Esophagus muscularis mucosa (tissue), 4 donors: Measurements from ENCODE around the gene NXF1. TPM values are rescaled to one million over a fixed set of nuclear protein-coding genes. Genes with fewer than 3 reads are reported as not detected.

Experiments used
- DNase-seq: peaks from one replicate; pipeline ENCODE4 v3.0.0-alpha.2; 2017; ENCODE audit errors: extremely low spot score
- H3K27ac ChIP-seq, 4 donors: fragments of 200-600 bp; sonication (generic); replicated peaks in 1 of 4; 1 replicate in 3 of 4; 2 replicates in 1 of 4; pipeline ENCODE4 v1.5.1; 2016 to 2019; ENCODE audit warnings: mild to moderate bottlenecking in 1 of 4
- H3K27me3 ChIP-seq, 4 donors: fragments of 200-600 bp; sonication (generic); one replicate each; pipeline versions ENCODE4 v1.5.1 to v1.6.0; 2016 to 2019
- H3K36me3 ChIP-seq, 4 donors: fragments of 200-600 bp; sonication (generic); one replicate each; pipeline ENCODE4 v1.5.1; 2016 to 2019
- H3K4me1 ChIP-seq, 4 donors: fragments of 200-600 bp; sonication (generic); one replicate each; pipeline ENCODE4 v1.5.1; 2016 to 2019
- H3K4me3 ChIP-seq, 4 donors: fragments of 200-600 bp; sonication (generic); 1 replicate in 2 of 4; 2 replicates in 2 of 4; pipeline ENCODE4 v1.5.1; 2016 to 2019; ENCODE audit warnings: mild to moderate bottlenecking in 4 of 4, moderate library complexity in 1 of 4
- H3K9me3 ChIP-seq, 4 donors: fragments of 200-600 bp; sonication (generic); 1 replicate in 3 of 4; 2 replicates in 1 of 4; pipeline ENCODE4 v1.5.1; 2016 to 2019
- CTCF ChIP-seq, 3 experiments: fragments of 200-600 bp in 2 of 3; fragments of 450-650 bp in 1 of 3; sonication (generic) in 2 of 3; IDR thresholded peaks; one replicate each; pipeline ENCODE4 v1.5.1; 2017 to 2019; ENCODE audit warnings: antibody characterized with exemption in 3 of 3, mild to moderate bottlenecking in 2 of 3, moderate library complexity in 1 of 3
- EP300 ChIP-seq: sonication (generic); formaldehyde crosslinking; IDR thresholded peaks from one replicate; pipeline ENCODE4 v1.6.1; 2017; ENCODE audit warnings: antibody characterized with exemption
- POLR2A ChIP-seq: fragments of 450-650 bp; IDR thresholded peaks from one replicate; pipeline ENCODE4 v1.6.1; 2017; ENCODE audit warnings: antibody characterized with exemption, moderate library complexity, mild to moderate bottlenecking, low read depth
- POLR2AphosphoS5 ChIP-seq, 2 donors: sonication (generic); formaldehyde crosslinking; IDR thresholded peaks; one replicate each; pipeline ENCODE4 v1.6.1; 2017; ENCODE audit warnings: antibody characterized with exemption in 2 of 2
- WGBS: methylation state at CpG from one replicate; pipeline ENCODE4 v1.1.5; 2018; 5-methylcytosine and 5-hydroxymethylcytosine counted together
- intact Hi-C: fragments of 100-400 bp; cut with DNase I; formaldehyde crosslinking; loops from one replicate; pipeline ENCODE4 v1.15.1; 2023
- total RNA-seq, 4 donors: library from RNA; depleted of rRNA; stranded (reverse); fragments of >200 nt; gene quantifications; one replicate each; pipeline versions ENCODE4 v1.1.0 to v1.2.1, GENCODE V29; 2016

NXF1 gene
- total RNA-seq, 4 donors from 2014 or later = 38.6 to 86.4 (median 48.4) TPM

GRCh38 chr11:62787005-62787759, 18.1 kb downstream of the NXF1 start, which contains the start of gene TMEM179B:
Gene TMEM179B, plus strand, starts transcription at chr11:62787402. Its CDS starts 30 bp downstream, at chr11:62787432.
- Histone ChIP-seq H3K9me3 (no peaks in the 10 kb centered on the region), H3K27me3 (no peaks in the 10 kb centered on the region), H3K36me3 (peaks cover 0 to 39% (median 32%) of the 10 kb centered on the region in 4 donors), H3K4me3 (peak within 1 kb of the TSS; percentile 71 to 100 (median 88)), H3K27ac (peak within 1 kb of the TSS; percentile 94 to 98 (median 98)), H3K4me1 (peaks cover 43 to 56% (median 52%) of the 10 kb centered on the region in 4 donors)
- intact Hi-C loops = no loop called here
- TF ChIP-seq POLR2AphosphoS5 (IDR thresholded peaks at IDR 0.05) (peak; percentile 99), CTCF (IDR thresholded peaks at IDR 0.05) (peak in 2 of 3 experiments; percentile 50 to 52), EP300 (no peak), POLR2A (peak; percentile 91)
- WGBS = 0% methylated on average over 25 of the region's 88 CpGs
- DNase-seq = peak; percentile 100

DNA sequence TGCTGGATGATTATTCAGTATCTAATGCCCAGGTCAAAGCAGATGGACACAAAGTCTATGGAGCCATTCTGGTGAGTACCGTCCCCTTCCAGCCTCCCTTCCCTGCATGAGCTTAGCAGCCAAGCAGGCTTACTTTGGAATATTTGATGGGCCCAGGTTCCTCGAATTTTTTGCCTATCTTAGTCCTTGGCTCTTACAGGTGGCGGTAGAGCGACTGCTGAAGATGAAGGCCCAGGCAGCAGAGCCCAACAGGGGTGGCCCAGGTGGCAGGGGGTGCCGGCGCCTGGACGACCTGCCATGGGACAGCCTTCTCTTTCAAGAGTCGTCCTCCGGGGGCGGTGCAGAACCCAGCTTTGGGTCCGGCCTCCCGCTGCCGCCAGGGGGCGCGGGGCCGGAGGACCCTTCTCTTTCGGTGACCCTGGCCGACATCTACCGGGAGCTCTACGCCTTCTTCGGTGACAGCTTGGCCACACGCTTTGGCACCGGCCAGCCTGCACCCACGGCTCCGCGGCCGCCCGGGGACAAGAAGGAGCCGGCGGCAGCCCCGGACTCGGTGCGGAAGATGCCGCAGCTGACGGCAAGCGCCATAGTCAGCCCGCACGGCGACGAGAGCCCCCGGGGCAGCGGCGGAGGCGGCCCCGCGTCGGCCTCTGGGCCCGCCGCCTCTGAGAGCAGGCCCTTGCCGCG, 18.8 kb downstream of the NXF1 start:
- intact Hi-C loops = loop anchor here (1.0 kb wide), 1 partner anchor 76 kb away; no protein-coding TSS in a partner anchor
- Histone ChIP-seq H3K4me3 (peak overlapping the region; percentile 71 to 100 (median 88)), H3K36me3 (peaks cover 0 to 46% (median 37%) of the 10 kb centered on the region in 4 donors), H3K27me3 (no peaks in the 10 kb centered on the region), H3K27ac (peak overlapping the region; percentile 94 to 98 (median 98)), H3K9me3 (no peaks in the 10 kb centered on the region), H3K4me1 (peaks cover 41 to 52% (median 48%) of the 10 kb centered on the region in 4 donors)
- WGBS = 3% methylated on average over 16 of the region's 51 CpGs
- TF ChIP-seq POLR2AphosphoS5 (IDR thresholded peaks at IDR 0.05) = peak in 1 of 2 donors; percentile 80
- no peak for TF ChIP-seq POLR2A
- peak; percentile 91 to 93 (median 92) for TF ChIP-seq CTCF (IDR thresholded peaks at IDR 0.05)
- peak; percentile 98 for DNase-seq

DNA sequence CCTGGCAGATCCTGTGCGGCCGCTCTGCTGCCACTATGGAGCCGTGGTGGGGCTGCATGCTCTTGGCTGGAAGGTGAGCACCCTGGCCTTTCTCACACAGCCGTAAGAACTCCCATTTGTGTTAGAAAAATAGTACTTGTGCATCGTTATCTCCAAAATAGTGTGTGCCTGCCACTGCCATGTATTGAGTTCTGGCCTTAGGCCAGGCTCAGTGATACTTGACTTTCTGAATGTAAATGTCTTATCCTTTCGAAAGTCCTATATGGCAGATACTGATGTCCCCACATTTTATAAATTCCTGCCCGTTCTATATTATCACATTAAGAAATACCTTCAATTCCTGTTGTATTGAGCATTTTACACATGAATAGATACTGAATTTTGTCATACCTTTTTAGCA, 22.5 kb downstream of the NXF1 start:
- H3K9me3 ChIP-seq = no peaks in the 10 kb centered on the region
- TF ChIP-seq CTCF (IDR thresholded peaks at IDR 0.05) = no peak
- TF ChIP-seq POLR2A = no peak
- no peak for TF ChIP-seq EP300
- no peak for TF ChIP-seq POLR2AphosphoS5 (IDR thresholded peaks at IDR 0.05)
- no peak overlapping the region for H3K27ac ChIP-seq
- intact Hi-C loops = no loop called here
- H3K4me1 ChIP-seq = peaks cover 11 to 15% (median 12%) of the 10 kb centered on the region in 4 donors
- 94% methylated on average over 7 of the region's 7 CpGs for WGBS
- H3K27me3 ChIP-seq = no peaks in the 10 kb centered on the region
- DNase-seq = no peak
- H3K4me3 ChIP-seq = no peak overlapping the region
- peaks cover 0 to 56% (median 46%) of the 10 kb centered on the region in 4 donors for H3K36me3 ChIP-seq

DNA sequence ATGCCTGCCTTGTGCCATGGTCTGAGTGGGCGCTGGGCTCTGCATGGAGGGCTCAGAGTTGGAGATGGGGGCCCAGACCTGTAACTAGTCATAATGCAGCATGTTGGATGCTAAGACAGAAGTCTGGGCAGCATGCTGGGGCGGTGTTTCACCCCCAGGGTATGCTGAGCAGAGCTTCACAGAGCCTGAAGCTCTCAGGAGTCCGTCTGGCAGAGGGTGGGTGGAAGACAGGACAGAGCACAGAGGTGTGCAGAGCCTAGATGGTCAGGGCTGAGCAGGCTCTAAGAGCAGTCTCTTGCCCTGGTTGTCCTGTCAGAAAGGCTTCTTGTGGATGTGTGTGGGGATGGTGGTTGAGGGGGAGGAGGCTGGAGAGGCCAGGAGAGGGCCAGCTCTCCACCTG, 26.8 kb downstream of the NXF1 start:
- WGBS = 100% methylated on average over 2 of the region's 3 CpGs
- Histone ChIP-seq H3K27ac (no peak overlapping the region), H3K4me1 (no peaks in the 10 kb centered on the region), H3K27me3 (no peaks in the 10 kb centered on the region), H3K4me3 (no peak overlapping the region), H3K9me3 (no peaks in the 10 kb centered on the region), H3K36me3 (peaks cover 14 to 74% (median 70%) of the 10 kb centered on the region in 4 donors)
- intact Hi-C loops = no loop called here
- no peak for TF ChIP-seq EP300
- TF ChIP-seq POLR2A = no peak
- no peak for TF ChIP-seq POLR2AphosphoS5 (IDR thresholded peaks at IDR 0.05)
- TF ChIP-seq CTCF (IDR thresholded peaks at IDR 0.05) = no peak
- DNase-seq = no peak
